Kidney (tissue), 14 donors: Measurements from ENCODE around the gene SCAMP5. TPM values are rescaled to one million over a fixed set of nuclear protein-coding genes. Genes with fewer than 3 reads are reported as not detected.

ENCODE experiments used
- DNase-seq, 5 donors: peaks; one replicate each; pipeline ENCODE4 v3.0.0-alpha.2; 2013 to 2020
- FAIRE-seq: peaks from 2 replicates; lab custom pipeline; 2012; peaks lifted over from hg19 to GRCh38; lab: Jason Lieb, UNC
- H3K27ac ChIP-seq, 2 donors: one replicate each; pipeline ENCODE4 v1.7.0; 2013; ENCODE audit warnings: low read depth in 2 of 2, low read length in 2 of 2, inconsistent platforms in 1 of 2
- H3K27me3 ChIP-seq: one replicate; pipeline ENCODE4 v1.7.1; 2013; ENCODE audit warnings: low read length, inconsistent platforms; ENCODE audit not compliant: control insufficient read depth, insufficient read depth
- H3K36me3 ChIP-seq, 3 donors: one replicate each; pipeline versions ENCODE4 v1.7.0 to v1.7.1; 2013; ENCODE audit warnings: low read length in 3 of 3, control low read depth in 1 of 3, inconsistent platforms in 1 of 3; ENCODE audit not compliant: insufficient read depth in 3 of 3, control insufficient read depth in 2 of 3
- H3K4me1 ChIP-seq, 3 donors: one replicate each; pipeline versions ENCODE4 v1.7.0 to v1.7.1; 2013; ENCODE audit warnings: low read length in 3 of 3, inconsistent platforms in 1 of 3, low read depth in 1 of 3; ENCODE audit not compliant: control insufficient read depth in 2 of 3, insufficient read depth in 2 of 3
- H3K4me3 ChIP-seq, 3 donors: one replicate each; pipeline versions ENCODE4 v1.7.0 to v1.8.1; 2013; ENCODE audit warnings: low read length in 3 of 3, control low read depth in 1 of 3, inconsistent platforms in 1 of 3
- H3K9ac ChIP-seq, 3 donors: one replicate each; pipeline versions ENCODE4 v1.7.0 to v1.7.1; 2013; ENCODE audit warnings: low read length in 3 of 3, control low read depth in 1 of 3, inconsistent platforms in 1 of 3
- H3K9me3 ChIP-seq, 3 donors: one replicate each; pipeline versions ENCODE4 v1.7.0 to v1.7.1; 2013; ENCODE audit warnings: low read length in 3 of 3, control low read depth in 1 of 3, inconsistent platforms in 1 of 3; ENCODE audit not compliant: control insufficient read depth in 2 of 3, insufficient read depth in 1 of 3
- CTCF ChIP-seq: IDR thresholded peaks from 3 replicates; pipeline ENCODE4 v1.5.1; 2012; ENCODE audit warnings: mild to moderate bottlenecking, moderate library complexity, borderline replicate concordance; ENCODE audit not compliant: insufficient read depth; ENCODE audit errors: extremely low read depth
- intact Hi-C: fragments of 100-400 bp; cut with DNase I; formaldehyde crosslinking; loops from one replicate; pipeline ENCODE4 v1.11.1; 2022
- polyA plus RNA-seq: library from polyadenylated mRNA; stranded (reverse); fragments of 350-450 nt; fragmentation: Illumina TruSeq; extraction: RNeasy Lipid Tissue Mini Kit (QIAGEN cat#74804); gene quantifications from one replicate; pipeline ENCODE4 v1.2.3, GENCODE V29; 2014; ENCODE audit warnings: low read depth, low replicate concordance; ENCODE audit not compliant: insufficient read depth
- total RNA-seq: library from RNA; stranded (reverse); fragmentation: NEBNext Ultra II Directional; extraction: Animal tissue kit (Norgen Biotek cat#: 25700); gene quantifications from one replicate; pipeline ENCODE4 v1.2.1, GENCODE V29; 2021
- donor health status: control.
- donor health status: control.
- donor health status: control.
- donor health status: control.
- donor health status: control.
- donor health status: DM: yes; HTN: yes; CAD: no.
- donor health status: Normal renal cell carcinoma (clear cell type).

The SCAMP5 gene
- total and polyA plus RNA-seq, 2 donors from 2014 or later = 13.4 to 29.5 TPM

GRCh38 chr15:75025107-75025506 is 29.7 kb downstream of the SCAMP5 start:
- H3K4me3 ChIP-seq = no peak overlapping the region
- no peaks in the 10 kb centered on the region for H3K9me3 ChIP-seq
- no peak for DNase-seq
- no peak for FAIRE-seq
- no peak overlapping the region for H3K9ac ChIP-seq
- H3K27ac ChIP-seq = no peak overlapping the region
- H3K27me3 ChIP-seq = no peaks in the 10 kb centered on the region
- TF ChIP-seq CTCF = no peak
- peaks cover 0 to 22% (median 12%) of the 10 kb centered on the region in 3 donors for H3K4me1 ChIP-seq
- intact Hi-C loops = loop anchor here (5.0 kb wide), 1 partner anchor 182 kb away; no protein-coding TSS in a partner anchor
- H3K36me3 ChIP-seq = no peaks in the 10 kb centered on the region

GRCh38 chr15:75025548-75026260 is 30.3 kb downstream of the SCAMP5 start:
- no peaks in the 10 kb centered on the region for H3K36me3 ChIP-seq
- no peak overlapping the region for H3K9ac ChIP-seq
- H3K27me3 ChIP-seq = no peaks in the 10 kb centered on the region
- DNase-seq = no peak
- no peak for FAIRE-seq
- no peaks in the 10 kb centered on the region for H3K9me3 ChIP-seq
- H3K27ac ChIP-seq = no peak overlapping the region
- intact Hi-C loops = loop anchor here (5.0 kb wide), 1 partner anchor 182 kb away; no protein-coding TSS in a partner anchor
- TF ChIP-seq CTCF = no peak
- peaks cover 0 to 27% (median 12%) of the 10 kb centered on the region in 3 donors for H3K4me1 ChIP-seq
- no peak overlapping the region for H3K4me3 ChIP-seq

GRCh38 chr15:75027551-75027950 is 32.2 kb downstream of the SCAMP5 start:
- Histone ChIP-seq H3K27me3 (no peaks in the 10 kb centered on the region), H3K36me3 (no peaks in the 10 kb centered on the region), H3K4me3 (no peak overlapping the region), H3K4me1 (peaks cover 0 to 27% (median 12%) of the 10 kb centered on the region in 3 donors), H3K9ac (no peak overlapping the region), H3K9me3 (no peaks in the 10 kb centered on the region), H3K27ac (no peak overlapping the region)
- intact Hi-C loops = loop anchor here (5.0 kb wide), 1 partner anchor 180 kb away; no protein-coding TSS in a partner anchor
- no peak for FAIRE-seq
- peak in 1 of 5 donors; percentile 55 for DNase-seq
- no peak for TF ChIP-seq CTCF
